ENCODE measurements around the gene FAR1.
"Not testable (repeated sequence)": the region's sequence is repeated elsewhere in the genome, so short reads cannot be mapped to it uniquely, and the experiment has no call there.

Gene FAR1

GRCh38 chr11:13668102-13668956 is at the start of gene FAR1:
FAR1 (plus strand) TSS chr11:13668668; CDS start chr11:13694766, 26,098 bp downstream.
- DNase-seq (ENCODE audit: low read depth in 2 of 2, low spot score in 1 of 2): peak; percentile 81 to 94

GRCh38 chr11:13620063-13620462 is 48.4 kb upstream of the FAR1 start:
- no peak for DNase-seq (ENCODE audit: low read depth in 2 of 2, low spot score in 1 of 2)

- not testable (repeated sequence) for DNase-seq (ENCODE audit: low read depth in 2 of 2, low spot score in 1 of 2)
Measured at GRCh38 chr11:13626818-13627217, 41.6 kb upstream of the FAR1 start.

- not testable (repeated sequence) for DNase-seq (ENCODE audit: low read depth in 2 of 2, low spot score in 1 of 2)
Measured at GRCh38 chr11:13628634-13629033, 39.8 kb upstream of the FAR1 start.

GRCh38 chr11:13629779-13630178 is 38.7 kb upstream of the FAR1 start:
- no peak for DNase-seq (ENCODE audit: low read depth in 2 of 2, low spot score in 1 of 2)

GRCh38 chr11:13635290-13635689 is 33.2 kb upstream of the FAR1 start:
- no peak for DNase-seq (ENCODE audit: low read depth in 2 of 2, low spot score in 1 of 2)

GRCh38 chr11:13635804-13636203 is 32.7 kb upstream of the FAR1 start:
- DNase-seq (ENCODE audit: low read depth in 2 of 2, low spot score in 1 of 2): no peak

- no peak for DNase-seq (ENCODE audit: low read depth in 2 of 2, low spot score in 1 of 2)
Measured at GRCh38 chr11:13637125-13638069, 31.1 kb upstream of the FAR1 start.

- no peak for DNase-seq (ENCODE audit: low read depth in 2 of 2, low spot score in 1 of 2)
Measured at GRCh38 chr11:13638422-13638821, 30.0 kb upstream of the FAR1 start.

GRCh38 chr11:13644997-13645687 is 23.3 kb upstream of the FAR1 start:
- DNase-seq (ENCODE audit: low read depth in 2 of 2, low spot score in 1 of 2): no peak

- no peak for DNase-seq (ENCODE audit: low read depth in 2 of 2, low spot score in 1 of 2)
Measured at GRCh38 chr11:13647391-13647790, 21.1 kb upstream of the FAR1 start.

GRCh38 chr11:13649619-13650018 is 18.8 kb upstream of the FAR1 start:
- no peak for DNase-seq (ENCODE audit: low read depth in 2 of 2, low spot score in 1 of 2)

- DNase-seq (ENCODE audit: low read depth in 2 of 2, low spot score in 1 of 2): not testable (repeated sequence)
Measured at GRCh38 chr11:13651515-13651914, 17.0 kb upstream of the FAR1 start.

GRCh38 chr11:13661074-13661623 is 7.3 kb upstream of the FAR1 start:
- no peak for DNase-seq (ENCODE audit: low read depth in 2 of 2, low spot score in 1 of 2)

- DNase-seq (ENCODE audit: low read depth in 2 of 2, low spot score in 1 of 2): no peak
Measured at GRCh38 chr11:13663631-13664071, 4.8 kb upstream of the FAR1 start.

GRCh38 chr11:13664351-13664750 is 4.1 kb upstream of the FAR1 start:
- DNase-seq (ENCODE audit: low read depth in 2 of 2, low spot score in 1 of 2): no peak

- DNase-seq (ENCODE audit: low read depth in 2 of 2, low spot score in 1 of 2): no peak
Measured at GRCh38 chr11:13666708-13667107, 1.8 kb upstream of the FAR1 start.

GRCh38 chr11:13667245-13667644 is 1.2 kb upstream of the FAR1 start:
- no peak for DNase-seq (ENCODE audit: low read depth in 2 of 2, low spot score in 1 of 2)

- DNase-seq (ENCODE audit: low read depth in 2 of 2, low spot score in 1 of 2): no peak
Measured at GRCh38 chr11:13667795-13668101, 720 bp upstream of the FAR1 start.

GRCh38 chr11:13668957-13669521 is 571 bp downstream of the FAR1 start:
- peak in 1 of 2 donors; percentile 33 for DNase-seq (ENCODE audit: low read depth in 2 of 2, low spot score in 1 of 2)

Data from stimulated activated CD8-positive, alpha-beta memory T cell treated with anti-CD3 and anti-CD28 coated beads, Interleukin-4, amount 100 ng/mL, for 1 hour (primary cell).